Mucosa of stomach (tissue), 1 donor: ENCODE results near the gene NLRC5.
"Not testable (repeated sequence)": the region's sequence is repeated elsewhere in the genome, so short reads cannot be mapped to it uniquely, and the experiment has no call there.

Experiments
- H3K27me3 ChIP-seq: one replicate; pipeline ENCODE4 v1.7.0; 2013; ENCODE audit warnings: mild to moderate bottlenecking, low read length; ENCODE audit not compliant: control insufficient read depth, insufficient read depth
- H3K36me3 ChIP-seq: one replicate; pipeline ENCODE4 v1.7.0; 2013; ENCODE audit warnings: low read length; ENCODE audit not compliant: control insufficient read depth, insufficient read depth
- H3K4me1 ChIP-seq: one replicate; pipeline ENCODE4 v1.7.0; 2013; ENCODE audit warnings: mild to moderate bottlenecking, low read length; ENCODE audit not compliant: control insufficient read depth, insufficient read depth
- H3K4me3 ChIP-seq: one replicate; pipeline ENCODE4 v1.7.0; 2013; ENCODE audit warnings: low read length
- H3K9ac ChIP-seq: one replicate; pipeline ENCODE4 v1.7.0; 2013; ENCODE audit warnings: mild to moderate bottlenecking, low read length, moderate library complexity
- H3K9me3 ChIP-seq: one replicate; pipeline ENCODE4 v1.7.0; 2013; ENCODE audit warnings: mild to moderate bottlenecking, low read length, moderate library complexity; ENCODE audit not compliant: control insufficient read depth
- donor health status: Pancreatic carcinoma.

NLRC5 gene

GRCh38 chr16:57091200-57091974 lies 102.0 kb downstream of the NLRC5 start:
- peak overlapping the region; percentile 65 for H3K9ac ChIP-seq
- H3K36me3 ChIP-seq: no peaks in the 10 kb centered on the region
- no peaks in the 10 kb centered on the region for H3K9me3 ChIP-seq
- H3K27me3 ChIP-seq: peaks cover 24% of the 10 kb centered on the region
- H3K4me1 ChIP-seq: peaks cover 19% of the 10 kb centered on the region
- H3K4me3 ChIP-seq: peak overlapping the region; percentile 12

GRCh38 chr16:57091975-57092785 lies 102.8 kb downstream of the NLRC5 start, which contains the start of gene CPNE2:
Gene CPNE2, plus strand, starts transcription at chr16:57092583. Its CDS starts 18,160 bp downstream, at chr16:57110743.
- peak within 1 kb of the TSS; percentile 65 for H3K9ac ChIP-seq
- H3K4me1 ChIP-seq: peaks cover 19% of the 10 kb centered on the region
- no peaks in the 10 kb centered on the region for H3K9me3 ChIP-seq
- peaks cover 24% of the 10 kb centered on the region for H3K27me3 ChIP-seq
- peak within 1 kb of the TSS; percentile 12 for H3K4me3 ChIP-seq
- H3K36me3 ChIP-seq: no peaks in the 10 kb centered on the region

GRCh38 chr16:57092786-57093411 lies 103.5 kb downstream of the NLRC5 start:
- Histone ChIP-seq H3K9me3 (no peaks in the 10 kb centered on the region), H3K36me3 (no peaks in the 10 kb centered on the region), H3K4me3 (no peak overlapping the region), H3K27me3 (peaks cover 24% of the 10 kb centered on the region), H3K9ac (peak overlapping the region; percentile 2), H3K4me1 (peaks cover 19% of the 10 kb centered on the region)

- H3K36me3 ChIP-seq: no peaks in the 10 kb centered on the region
- H3K27me3 ChIP-seq: peaks cover 24% of the 10 kb centered on the region
- no peak overlapping the region for H3K4me3 ChIP-seq
- H3K4me1 ChIP-seq: peaks cover 19% of the 10 kb centered on the region
- H3K9me3 ChIP-seq: no peaks in the 10 kb centered on the region
- H3K9ac ChIP-seq: no peak overlapping the region
Observed at GRCh38 chr16:57093666-57094564, 104.6 kb downstream of the NLRC5 start.

- no peak overlapping the region for H3K4me3 ChIP-seq
- no peaks in the 10 kb centered on the region for H3K36me3 ChIP-seq
- peaks cover 19% of the 10 kb centered on the region for H3K4me1 ChIP-seq
- H3K27me3 ChIP-seq: peaks cover 24% of the 10 kb centered on the region
- H3K9ac ChIP-seq: no peak overlapping the region
- no peaks in the 10 kb centered on the region for H3K9me3 ChIP-seq
Observed at GRCh38 chr16:57094911-57095310, 105.6 kb downstream of the NLRC5 start.

GRCh38 chr16:57096192-57096591 lies 106.8 kb downstream of the NLRC5 start:
- Histone ChIP-seq H3K9ac (no peak overlapping the region), H3K27me3 (peaks cover 22% of the 10 kb centered on the region), H3K9me3 (no peaks in the 10 kb centered on the region), H3K4me3 (no peak overlapping the region), H3K36me3 (no peaks in the 10 kb centered on the region), H3K4me1 (peaks cover 19% of the 10 kb centered on the region)

- no peak overlapping the region for H3K4me3 ChIP-seq
- H3K9ac ChIP-seq: no peak overlapping the region
- no peaks in the 10 kb centered on the region for H3K9me3 ChIP-seq
- peaks cover 15% of the 10 kb centered on the region for H3K4me1 ChIP-seq
- H3K36me3 ChIP-seq: no peaks in the 10 kb centered on the region
- peaks cover 16% of the 10 kb centered on the region for H3K27me3 ChIP-seq
Observed at GRCh38 chr16:57096793-57097192, 107.4 kb downstream of the NLRC5 start.

GRCh38 chr16:57098188-57098841 lies 109.0 kb downstream of the NLRC5 start:
- Histone ChIP-seq H3K4me3 (no peak overlapping the region), H3K4me1 (peaks cover 10% of the 10 kb centered on the region), H3K9me3 (no peaks in the 10 kb centered on the region), H3K36me3 (no peaks in the 10 kb centered on the region), H3K9ac (no peak overlapping the region), H3K27me3 (peaks cover 9% of the 10 kb centered on the region)

GRCh38 chr16:57099965-57100364 lies 110.6 kb downstream of the NLRC5 start:
- H3K4me1 ChIP-seq, H3K9me3 ChIP-seq, H3K36me3 ChIP-seq, H3K9ac ChIP-seq, H3K4me3 ChIP-seq, H3K27me3 ChIP-seq: not testable (repeated sequence)

- no peaks in the 10 kb centered on the region for H3K27me3 ChIP-seq
- H3K9ac ChIP-seq: no peak overlapping the region
- no peak overlapping the region for H3K4me3 ChIP-seq
- no peaks in the 10 kb centered on the region for H3K4me1 ChIP-seq
- H3K36me3 ChIP-seq: no peaks in the 10 kb centered on the region
- no peaks in the 10 kb centered on the region for H3K9me3 ChIP-seq
Observed at GRCh38 chr16:57100445-57100844, 111.1 kb downstream of the NLRC5 start.
